ENCODE data around the gene ANKS1B.

Gene ANKS1B

DNA sequence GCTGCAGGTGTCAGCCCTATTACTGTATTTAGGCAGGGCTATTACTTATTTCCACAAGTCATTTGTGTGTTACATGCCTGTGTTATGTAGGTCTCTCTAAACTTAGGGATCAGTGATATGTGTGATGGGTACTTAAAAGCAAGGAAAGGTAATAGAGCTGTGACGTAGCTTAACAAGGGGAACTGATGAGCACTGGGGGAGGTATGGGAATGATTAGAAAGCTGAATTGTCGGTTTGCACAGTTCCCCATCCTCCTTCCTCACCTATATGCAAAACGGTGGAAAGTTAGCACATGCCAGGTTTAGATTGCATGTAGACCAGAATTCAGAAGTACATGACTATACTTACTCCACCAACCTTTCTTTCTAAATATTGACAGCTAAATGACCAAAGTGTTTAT, 831.4 kb downstream of the ANKS1B start:
- no peak for DNase-seq

DNA sequence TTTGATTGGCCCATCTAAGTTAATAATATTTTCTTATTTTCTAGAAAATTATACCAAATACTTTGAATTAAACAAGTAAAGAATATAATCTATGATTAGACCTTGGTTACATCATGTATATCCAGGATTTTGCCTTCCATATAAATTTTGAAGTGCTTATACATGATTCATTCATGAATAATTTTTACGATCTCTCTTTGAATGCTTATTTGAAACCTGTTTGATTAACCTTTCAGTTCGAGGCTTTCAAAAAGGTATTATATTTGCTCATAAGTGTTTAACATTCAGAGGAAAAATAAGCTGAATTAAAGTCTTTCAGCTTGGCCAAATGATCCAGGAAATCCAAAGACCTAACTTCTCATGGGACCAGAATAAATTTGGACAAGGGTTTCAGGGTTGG, 832.4 kb downstream of the ANKS1B start:
- no peak for DNase-seq

DNA sequence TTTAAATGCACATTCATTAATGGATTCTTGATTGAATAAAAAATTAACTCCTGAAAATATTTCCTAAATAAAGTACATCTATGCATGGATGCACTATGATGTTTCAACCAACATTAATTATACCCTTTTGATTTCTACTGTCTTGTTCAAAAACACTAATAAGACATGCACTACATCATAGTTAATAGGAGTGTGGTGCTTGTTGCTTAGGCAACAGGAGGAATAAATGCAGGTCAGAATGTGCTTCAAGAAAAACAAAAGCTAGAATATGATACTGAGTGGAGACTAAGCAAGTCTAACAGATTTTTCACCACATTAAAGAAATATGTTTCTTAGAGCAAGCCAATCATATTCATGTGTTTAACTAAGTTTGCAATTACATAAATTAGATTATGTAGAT, 833.0 kb downstream of the ANKS1B start:
- no peak for DNase-seq

DNA sequence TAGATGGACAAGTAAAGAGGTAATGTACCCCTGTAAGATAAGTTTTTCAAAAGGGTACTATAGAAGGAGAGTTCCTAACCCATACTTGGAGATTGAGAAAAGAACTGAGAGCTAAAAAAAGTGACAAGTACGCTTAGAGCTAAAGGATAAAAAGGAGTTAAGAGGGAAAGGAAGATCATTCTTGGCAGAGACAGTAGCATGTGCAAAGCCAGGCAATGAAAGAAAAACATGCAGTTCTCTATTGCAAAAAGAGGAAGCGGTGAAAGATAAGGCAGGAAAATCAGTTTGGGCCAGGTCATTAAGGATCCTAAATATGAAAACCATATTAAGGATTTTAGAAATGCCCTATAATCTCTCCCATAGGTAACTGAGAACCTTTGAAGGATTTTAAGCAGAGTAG, 837.6 kb downstream of the ANKS1B start:
- DNase-seq = no peak

DNA sequence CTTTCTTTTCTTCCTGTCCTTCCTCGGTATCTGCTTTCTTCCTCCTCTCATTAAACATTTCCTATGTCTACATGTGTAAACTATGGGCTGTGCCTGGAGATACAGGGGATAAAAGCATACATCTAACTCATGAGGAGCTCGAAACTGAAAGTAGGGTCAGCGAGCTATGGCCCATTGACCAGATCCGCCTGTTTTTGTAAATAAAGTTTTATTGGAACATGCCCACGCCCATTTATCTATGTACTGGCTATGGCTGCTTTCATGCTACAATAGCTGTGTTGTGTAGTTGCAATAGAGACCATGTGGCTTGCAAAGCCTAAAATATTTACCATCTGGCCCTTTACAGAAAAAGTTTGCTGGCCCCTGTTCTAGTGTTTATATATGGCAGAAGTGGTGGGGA, 838.0 kb downstream of the ANKS1B start:
- DNase-seq = no peak

DNA sequence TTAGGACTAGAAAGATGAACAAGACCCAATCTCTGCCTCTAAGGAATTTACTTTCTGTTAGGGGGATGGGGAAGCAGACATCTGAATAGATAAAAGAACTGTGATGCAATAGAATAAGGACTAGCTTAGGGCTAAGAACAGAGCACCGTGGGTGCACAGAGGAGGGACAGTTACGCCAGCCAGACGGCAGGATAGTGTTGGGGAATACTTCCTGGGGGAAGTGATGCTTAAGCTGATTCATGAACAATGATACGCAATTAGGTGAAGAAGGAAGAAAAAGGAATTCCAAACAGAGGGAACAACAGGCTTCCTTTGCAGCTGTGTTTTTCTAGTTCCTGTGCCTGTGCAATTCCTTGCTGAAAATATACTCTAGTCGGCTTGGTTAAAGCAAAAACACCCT, 838.6 kb downstream of the ANKS1B start:
- DNase-seq = no peak

DNA sequence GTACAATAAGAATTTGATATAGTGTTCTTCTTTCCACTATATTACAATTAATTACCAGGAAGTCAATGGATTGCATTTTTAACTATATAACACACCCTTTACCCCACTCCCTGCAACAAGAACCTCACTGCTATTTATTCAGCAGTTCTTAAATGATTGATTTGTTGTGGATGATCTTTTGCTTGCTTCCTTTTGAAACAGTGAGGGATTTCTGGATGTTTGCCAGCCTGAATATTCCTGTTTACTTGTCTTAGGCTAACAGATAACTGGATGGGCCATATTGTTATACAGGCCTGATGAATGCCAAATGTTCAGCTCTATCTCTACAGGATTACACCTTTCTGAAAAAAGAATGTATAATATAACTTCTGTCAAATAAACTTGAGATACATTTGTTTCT, 842.1 kb downstream of the ANKS1B start:
- DNase-seq = no peak

DNA sequence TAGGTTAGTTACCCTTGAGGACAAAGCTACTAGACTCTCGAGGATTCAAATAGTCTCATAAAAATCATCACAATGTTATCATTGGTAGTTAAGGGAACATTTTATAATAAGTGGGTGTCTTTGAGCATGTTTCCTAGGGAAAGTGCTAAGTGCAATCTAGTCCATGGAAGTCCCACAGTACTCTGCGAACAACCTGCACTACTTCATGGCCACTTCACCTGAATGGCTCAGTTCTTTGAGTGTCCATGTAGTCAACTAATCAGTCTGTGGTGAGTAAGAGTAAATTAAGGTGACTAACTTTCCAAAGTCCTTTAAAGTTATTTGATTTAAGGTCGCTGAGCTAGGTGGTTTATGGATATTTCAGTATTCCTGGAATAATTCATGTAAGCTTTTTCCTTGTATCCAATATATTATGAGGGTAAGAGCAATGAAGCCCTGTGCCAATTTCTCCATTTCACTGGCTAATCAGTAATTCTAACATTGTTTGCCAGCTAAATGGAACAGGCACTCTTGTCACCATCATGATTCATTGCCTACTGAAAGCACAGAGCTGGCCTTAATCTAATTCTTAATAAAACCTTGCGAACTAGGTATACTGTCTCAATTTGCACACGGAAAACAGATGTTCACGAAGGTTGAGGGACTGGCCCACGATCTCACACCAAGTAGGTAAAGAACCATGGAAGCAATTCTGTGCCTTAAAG, 844.6 kb downstream of the ANKS1B start:
- no peak for DNase-seq

DNA sequence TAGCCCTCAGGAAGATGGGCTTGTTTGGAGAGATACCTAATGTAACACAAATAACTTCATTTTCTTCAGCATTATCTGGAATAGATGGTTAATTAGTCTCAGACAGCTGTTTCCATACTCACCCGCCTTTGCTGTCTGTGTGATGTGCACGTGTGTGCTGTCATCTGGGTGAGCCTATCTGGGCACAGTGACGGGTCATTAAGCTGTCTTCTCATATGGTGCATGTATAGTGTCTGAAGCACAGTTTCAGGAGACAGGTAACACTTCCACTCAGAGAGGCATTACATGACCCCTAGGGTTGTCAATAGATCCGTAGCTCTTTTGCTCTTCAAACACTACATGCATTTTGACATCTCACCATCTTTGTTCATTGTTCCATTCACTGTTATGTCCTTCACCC, 846.3 kb downstream of the ANKS1B start:
- DNase-seq = no peak

DNA sequence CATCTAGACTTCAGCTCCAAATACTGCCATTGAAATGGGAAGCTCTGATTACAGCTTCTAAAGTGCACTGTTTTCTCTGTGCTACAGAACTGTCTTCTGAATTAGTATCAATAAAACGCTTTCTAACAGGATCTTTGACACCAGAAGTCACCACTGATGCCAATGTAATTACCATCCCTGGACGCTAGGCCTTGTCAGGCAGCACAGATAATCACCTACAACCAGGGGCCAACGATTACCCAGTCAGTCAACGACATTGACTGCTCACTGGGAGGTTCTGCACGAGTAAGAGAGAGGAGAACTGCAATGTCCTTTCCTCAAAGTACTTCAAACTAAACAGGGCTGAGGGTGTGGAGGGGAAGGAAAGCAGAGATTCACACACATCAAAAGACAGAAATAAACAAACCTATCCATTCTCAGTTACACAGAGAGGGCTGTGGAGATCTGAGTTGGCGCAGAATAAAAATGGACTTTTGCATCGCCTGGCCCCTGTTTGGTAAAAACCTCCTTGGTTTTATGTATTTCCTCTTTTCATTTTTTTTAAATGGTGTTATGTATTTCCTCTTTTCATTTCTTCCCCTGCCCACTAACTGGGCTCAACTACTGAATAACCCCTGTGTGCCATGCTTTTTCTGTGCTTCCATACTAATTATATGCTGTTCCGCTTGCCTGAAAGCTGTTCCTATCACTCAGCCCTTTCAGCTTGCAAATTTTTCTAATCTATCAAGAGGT, 847.4 kb downstream of the ANKS1B start:
- DNase-seq = no peak

DNA sequence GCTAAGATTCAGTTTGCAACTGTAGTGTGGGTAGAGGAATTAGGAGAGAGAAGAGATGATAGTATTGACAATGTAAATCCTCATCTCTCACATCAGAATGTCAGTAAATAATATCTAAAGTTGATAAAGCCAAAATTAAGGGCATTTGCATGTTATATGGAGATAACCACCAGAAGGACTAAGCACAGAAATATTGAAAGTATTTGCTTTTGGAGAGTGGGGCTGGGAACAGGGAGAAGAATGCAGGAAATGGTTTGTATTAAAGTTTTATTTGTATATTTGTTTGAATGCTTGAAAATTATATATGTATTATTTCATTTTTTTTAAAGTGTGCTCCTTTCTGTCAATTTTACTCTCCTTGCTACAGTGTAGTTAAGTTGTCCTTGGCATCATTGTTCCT, 848.2 kb downstream of the ANKS1B start:
- DNase-seq = no peak

DNA sequence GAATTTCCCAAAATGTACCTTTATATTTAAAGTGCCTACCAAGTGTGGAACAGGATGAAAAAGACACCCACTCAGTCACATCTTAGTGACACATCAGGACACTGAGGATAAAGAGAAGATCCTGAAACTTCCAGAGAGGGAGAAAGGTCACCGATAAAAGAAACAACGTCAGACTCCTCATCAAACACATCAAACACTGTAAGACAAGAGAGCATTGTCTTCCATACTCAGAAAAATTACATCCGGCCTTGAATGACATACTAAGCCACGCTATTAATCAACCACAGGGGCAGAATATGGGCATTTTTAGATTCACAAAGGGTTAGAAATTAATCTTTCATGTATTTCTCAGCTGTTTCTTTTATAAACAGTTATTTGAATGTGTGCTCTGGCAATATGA, 849.4 kb downstream of the ANKS1B start:
- DNase-seq = no peak

DNA sequence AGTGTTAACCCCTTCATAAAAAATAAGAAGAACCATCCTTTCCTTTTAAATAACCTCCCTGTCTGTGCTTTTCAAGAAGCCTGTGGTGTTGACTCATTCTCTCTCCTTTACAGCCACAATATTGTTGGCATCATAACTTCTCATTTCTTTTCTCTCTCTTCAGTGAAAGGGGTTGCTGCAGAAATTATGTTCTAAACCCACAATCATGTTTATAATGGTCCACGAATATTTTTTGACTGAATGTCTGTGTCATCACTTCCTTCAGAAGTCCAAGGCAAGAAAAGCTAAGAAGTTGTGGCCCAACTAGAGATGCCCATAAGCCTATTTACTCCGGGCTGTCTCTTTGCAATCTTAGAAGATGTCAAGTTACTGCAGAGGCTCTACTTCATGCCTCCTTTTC, 851.3 kb downstream of the ANKS1B start:
- DNase-seq = no peak

DNA sequence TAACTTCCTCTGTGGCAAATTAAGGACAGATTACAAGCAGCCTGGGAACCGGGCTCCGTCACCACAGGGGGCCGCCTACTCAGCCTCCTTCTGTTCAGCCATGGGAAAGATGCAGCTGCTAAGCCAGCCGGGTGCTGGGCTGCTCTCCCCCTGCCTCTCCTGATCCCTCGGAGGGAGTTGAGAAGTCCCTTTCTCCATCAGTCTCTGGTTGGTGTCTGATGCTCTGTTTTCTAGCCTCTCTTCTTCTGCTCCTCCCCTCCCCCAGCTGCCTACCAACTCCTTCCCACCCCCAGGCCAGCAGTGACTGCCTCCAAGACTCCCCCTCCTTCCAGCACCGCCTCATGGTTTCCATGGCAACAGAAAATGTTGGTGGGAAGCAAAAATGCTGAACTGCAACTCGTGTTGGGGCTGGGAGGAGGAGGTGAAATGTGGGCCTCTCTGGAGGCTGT, 853.0 kb downstream of the ANKS1B start:
- DNase-seq = no peak

DNA sequence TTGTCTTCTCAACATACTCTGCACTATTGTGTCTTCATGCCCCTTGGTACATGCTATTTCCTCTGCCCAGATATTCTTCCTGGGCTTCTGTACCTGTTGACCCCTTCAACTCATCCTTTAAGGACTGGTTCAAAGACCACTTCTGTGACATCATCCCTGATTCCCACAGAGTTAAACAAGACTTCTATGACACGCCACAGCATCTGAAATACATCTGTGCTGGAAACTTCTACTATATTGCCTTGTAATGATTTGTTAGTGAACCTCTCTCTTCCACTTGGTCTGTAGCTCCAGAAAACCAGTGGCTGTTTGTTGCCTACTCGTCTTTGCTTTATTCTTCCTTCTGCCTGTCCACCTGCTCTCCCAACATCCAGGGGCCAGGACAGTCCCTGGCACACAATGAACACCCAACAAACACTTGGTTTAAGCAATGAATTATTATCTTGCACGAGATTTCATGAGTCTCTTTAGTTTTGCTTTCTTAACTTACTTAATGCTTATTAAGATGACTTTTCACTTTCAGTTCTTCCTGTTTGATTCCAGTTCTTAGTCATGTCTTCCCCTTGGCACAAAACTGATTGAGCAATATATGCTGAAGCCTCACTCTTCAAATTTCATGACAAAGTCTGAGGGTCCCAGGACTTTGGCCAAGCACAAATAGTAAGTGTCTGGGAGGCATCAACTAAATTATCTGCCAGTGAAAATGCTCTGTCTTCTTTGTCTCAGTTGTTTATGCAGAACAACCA, 853.8 kb downstream of the ANKS1B start:
- DNase-seq = no peak

DNA sequence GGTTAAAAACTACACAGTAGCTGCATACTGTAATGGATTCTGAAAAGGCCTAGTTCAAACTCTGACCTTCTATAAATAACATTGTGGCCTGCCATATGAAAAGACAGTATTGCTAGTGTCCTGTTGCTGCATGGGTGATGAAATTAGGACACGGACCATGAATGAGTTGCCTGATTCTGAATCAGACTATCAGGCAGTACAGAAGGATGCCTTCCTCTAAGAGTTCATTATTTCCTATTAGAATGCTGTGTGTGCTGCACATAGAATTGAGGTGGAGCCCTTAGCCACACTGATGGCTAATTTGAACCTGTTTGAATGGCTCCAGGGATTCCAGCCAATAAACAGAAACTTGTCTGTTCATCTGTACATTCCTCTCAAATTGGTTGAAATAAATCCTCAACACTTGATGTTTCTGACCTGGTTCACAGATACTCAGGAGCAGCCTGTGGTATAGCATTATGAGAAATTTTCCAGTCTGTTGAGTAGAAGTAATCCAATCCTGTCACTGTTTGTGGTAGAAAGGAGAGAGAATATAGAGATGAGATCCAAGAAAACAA, 856.4 kb downstream of the ANKS1B start:
- no peak for DNase-seq

DNA sequence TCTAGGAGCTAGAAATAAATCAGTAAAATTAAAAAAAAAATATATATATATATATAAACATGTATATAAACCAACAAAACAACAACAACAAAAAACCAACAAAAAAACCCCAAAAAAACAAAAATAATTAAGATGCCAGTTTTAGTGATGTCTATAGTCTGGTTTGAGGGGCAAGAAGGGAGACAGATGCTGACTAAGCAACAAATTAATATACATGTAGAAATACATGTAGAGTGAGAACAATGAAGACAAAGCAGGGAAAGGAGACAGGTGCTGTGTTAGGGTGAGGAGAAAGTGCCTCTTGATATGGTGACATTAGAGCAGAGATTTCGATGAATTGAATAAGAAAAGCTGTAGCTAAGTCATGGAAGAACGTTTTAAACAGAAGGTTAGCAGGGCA, 861.8 kb downstream of the ANKS1B start:
- no peak for DNase-seq

DNA sequence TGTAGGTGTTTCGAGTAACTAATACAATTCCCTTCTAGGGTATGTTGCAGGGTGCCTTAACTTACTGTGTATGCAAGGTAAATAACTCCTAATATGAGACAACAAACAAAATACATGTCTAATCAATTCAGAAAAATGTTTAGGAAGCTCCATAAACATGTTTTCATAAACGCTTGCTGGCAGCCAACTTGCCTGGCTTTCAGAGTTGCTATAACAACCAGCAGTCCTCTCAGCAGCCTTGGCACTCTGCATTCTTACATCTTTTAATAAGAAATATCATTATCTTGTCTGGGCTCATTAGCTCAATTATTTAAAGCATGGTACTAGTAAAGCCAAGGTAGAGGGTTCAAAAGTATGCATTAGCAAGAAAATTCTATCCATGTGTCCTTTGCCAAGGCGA, 862.2 kb downstream of the ANKS1B start:
- no peak for DNase-seq

DNA sequence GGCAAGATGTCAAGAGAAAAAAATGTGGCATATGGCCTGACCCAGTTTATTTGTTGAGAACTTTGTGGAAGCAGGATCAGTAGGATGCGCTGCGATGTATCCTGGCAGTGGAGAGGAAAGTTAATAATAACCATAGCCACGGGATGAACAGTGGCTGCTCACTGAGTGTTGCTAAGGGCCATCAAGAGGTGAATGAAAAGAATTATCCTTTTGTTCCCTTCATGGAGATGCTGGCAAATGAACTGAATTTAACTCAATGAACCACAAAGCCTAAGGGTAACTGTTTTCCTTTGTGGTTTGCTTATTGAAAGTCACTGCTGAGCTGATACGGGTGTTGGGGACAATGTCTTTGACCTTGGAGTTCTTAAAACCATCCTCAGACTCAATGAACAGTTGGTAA, 863.2 kb downstream of the ANKS1B start:
- DNase-seq = no peak

DNA sequence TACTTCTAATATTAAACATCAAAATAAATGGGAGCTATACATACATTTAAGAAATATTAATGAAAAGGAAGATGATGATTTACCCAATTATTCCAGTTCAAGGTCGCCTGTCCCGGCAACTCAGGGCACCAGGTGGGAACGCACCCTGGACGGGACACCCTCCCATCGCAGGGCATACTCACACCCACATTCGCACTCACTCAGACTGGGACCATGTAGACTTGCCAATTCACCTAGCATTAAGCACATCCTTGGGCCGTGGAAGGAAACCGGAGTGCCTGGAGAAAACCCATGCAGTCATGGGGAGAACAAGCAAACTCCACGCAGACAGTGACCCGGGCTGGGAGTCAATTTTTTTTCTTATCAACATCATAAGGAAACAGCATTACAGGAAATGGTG, 864.8 kb downstream of the ANKS1B start:
- DNase-seq = no peak

DNA sequence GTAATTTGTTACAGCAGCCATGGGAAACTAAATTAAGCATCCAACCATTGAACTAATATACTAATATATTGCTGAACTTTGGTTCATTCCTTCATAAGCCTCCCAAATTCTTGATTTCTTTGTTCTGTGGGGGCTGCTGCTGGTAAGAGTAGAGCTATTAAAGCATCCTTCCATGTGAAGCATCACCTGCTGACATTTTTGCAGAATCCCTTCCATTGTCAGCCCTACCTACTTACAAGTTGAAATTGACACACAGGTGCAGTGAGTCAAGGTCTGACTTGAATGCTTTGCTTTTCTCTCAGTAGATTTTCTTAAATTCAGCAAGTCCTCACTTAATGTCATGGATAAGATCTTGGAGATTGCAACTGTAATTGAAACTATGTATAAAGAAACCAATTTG, 865.3 kb downstream of the ANKS1B start:
- DNase-seq = no peak

DNA sequence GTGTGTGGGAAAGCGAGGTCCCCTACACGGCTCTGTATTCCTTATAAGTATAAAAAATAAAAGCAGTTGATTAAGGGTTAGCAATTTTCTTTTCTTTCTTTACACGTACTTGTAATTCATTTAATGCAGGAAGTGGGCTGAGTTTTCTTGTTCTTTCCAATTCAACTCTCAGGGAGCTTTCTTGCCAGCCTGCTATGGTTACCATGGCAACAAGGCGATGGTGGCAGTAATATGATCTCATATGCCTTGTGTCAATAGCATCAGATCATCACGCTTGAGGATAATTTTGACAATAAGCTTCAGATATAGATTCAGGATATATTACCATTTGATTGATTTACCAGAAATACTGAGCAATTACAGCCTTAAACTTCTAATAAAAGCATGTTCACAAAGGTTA, 873.1 kb downstream of the ANKS1B start:
- no peak for DNase-seq

DNA sequence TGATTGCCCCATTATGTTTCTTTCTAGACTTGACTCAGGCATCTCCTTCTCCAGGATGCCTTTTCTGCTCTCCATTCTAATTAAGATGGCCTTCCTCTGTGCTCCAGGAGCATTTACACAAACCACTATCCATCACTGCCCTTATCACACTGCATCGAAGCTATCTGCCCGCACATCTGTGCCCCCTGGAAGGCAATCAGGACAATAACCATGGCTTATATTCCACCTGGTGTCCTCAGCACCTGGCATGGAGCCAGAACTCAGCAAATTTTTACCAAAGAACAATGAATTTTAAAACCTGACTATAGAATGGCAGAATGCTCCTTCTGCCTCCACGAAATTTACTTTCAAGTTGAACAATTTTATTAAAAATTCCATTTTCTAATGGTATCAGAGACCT, 873.9 kb downstream of the ANKS1B start:
- DNase-seq = no peak

DNA sequence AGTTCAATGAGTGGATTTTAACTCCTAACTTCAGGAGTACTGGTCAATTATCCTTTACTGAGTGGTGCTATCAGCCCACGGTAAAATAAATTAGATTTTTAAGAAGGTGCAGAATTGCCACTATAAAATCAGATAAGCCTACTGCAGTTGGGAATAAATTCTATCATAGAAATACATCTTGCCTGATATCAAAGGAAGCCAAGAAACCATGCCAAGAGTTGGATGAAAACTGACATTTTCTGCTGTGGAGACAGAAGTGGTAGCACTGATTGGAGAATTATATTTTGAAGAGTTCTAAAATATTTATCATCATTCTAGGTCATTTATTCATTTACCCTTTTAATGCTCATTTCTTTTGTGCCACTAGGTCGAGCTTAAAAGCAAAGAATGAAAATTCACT, 874.5 kb downstream of the ANKS1B start:
- DNase-seq = no peak

All from T-helper 9 cell (primary cell).